WI38 (cell line): Measurements from ENCODE around the gene ZBTB7C.

ENCODE experiments used
- H3K4me3 ChIP-seq: 2 replicates; pipeline ENCODE4 v1.5.1; 2011; ENCODE audit warnings: low read depth, mild to moderate bottlenecking, control low read depth, low read length
- TF ChIP-seq, protein P1 (sequence below): IDR thresholded peaks from 2 replicates; pipeline ENCODE4 v1.5.1; 2012; ENCODE audit warnings: low read depth, mild to moderate bottlenecking, control low read depth, low read length

Gene ZBTB7C

DNA sequence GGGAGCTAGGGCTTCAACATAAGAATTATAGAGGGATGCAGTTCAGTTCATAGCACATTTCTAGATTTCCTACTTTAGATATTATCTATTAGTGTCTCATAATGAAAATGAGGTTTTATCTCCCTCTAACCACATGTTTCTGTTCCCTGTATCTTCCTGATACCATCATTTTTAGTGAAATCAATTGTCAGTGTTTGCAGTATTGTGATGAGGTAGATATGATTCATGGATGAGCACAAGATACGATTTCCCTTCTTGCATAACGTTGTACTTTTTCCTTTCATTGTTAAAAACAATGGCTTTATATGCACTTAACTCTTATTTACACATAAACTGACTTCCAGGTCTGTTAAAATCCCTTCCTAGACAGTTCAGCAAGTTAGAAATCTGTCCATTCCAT lies 211.4 kb downstream of the ZBTB7C start:
- no peak overlapping the region for H3K4me3 ChIP-seq
- TF ChIP-seq, protein P1, sequence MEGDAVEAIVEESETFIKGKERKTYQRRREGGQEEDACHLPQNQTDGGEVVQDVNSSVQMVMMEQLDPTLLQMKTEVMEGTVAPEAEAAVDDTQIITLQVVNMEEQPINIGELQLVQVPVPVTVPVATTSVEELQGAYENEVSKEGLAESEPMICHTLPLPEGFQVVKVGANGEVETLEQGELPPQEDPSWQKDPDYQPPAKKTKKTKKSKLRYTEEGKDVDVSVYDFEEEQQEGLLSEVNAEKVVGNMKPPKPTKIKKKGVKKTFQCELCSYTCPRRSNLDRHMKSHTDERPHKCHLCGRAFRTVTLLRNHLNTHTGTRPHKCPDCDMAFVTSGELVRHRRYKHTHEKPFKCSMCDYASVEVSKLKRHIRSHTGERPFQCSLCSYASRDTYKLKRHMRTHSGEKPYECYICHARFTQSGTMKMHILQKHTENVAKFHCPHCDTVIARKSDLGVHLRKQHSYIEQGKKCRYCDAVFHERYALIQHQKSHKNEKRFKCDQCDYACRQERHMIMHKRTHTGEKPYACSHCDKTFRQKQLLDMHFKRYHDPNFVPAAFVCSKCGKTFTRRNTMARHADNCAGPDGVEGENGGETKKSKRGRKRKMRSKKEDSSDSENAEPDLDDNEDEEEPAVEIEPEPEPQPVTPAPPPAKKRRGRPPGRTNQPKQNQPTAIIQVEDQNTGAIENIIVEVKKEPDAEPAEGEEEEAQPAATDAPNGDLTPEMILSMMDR = no peak

DNA sequence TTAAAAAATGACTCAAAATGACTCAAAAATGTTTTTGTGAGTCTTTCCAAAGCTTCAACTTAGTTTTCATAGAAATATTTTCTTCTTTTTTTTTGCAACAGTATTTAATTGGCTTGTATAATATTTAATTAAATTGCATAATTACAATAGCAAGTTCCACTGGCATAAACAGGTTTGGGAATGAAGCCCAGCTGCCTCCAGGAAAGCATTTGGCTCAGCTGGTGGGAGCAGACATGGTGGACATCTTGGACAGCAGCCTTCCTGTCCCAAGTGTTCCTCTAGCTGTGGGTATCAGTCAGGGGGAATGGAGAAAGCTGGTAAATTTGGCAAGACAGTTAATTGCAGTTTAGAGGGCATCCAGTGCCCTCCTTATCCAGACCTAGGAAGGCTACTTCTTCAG lies 213.4 kb downstream of the ZBTB7C start:
- TF ChIP-seq, protein P1 = no peak
- no peak overlapping the region for H3K4me3 ChIP-seq

DNA sequence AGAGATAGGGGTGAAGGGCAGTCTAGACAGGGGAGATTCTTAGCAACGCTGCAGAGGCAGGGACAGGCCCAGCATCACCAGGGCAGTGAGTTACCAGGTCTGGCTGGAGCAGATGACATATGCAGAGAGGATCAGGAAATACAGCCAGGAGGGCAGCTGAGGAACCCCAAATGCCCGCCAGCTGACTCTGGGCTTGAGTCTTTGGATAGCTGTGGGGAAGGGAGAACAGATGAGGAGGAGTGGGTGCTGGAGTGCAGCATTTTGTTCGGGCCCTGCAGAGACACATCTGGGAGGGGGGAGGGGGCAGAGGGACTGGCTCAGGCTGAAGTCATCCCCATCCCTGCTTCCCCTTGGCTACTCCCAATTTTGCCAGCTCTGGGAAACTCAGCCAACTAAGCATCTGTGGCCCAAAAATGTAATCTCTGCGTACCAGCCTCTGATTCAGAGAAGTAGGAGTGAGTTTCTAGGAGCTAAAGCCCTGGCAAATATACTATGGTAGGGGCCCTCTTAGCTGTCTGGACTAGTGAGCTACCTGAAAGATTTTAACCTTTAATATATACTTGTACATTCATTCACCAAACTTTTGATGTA lies 214.5 kb downstream of the ZBTB7C start:
- TF ChIP-seq, protein P1 = no peak
- H3K4me3 ChIP-seq = no peak overlapping the region

DNA sequence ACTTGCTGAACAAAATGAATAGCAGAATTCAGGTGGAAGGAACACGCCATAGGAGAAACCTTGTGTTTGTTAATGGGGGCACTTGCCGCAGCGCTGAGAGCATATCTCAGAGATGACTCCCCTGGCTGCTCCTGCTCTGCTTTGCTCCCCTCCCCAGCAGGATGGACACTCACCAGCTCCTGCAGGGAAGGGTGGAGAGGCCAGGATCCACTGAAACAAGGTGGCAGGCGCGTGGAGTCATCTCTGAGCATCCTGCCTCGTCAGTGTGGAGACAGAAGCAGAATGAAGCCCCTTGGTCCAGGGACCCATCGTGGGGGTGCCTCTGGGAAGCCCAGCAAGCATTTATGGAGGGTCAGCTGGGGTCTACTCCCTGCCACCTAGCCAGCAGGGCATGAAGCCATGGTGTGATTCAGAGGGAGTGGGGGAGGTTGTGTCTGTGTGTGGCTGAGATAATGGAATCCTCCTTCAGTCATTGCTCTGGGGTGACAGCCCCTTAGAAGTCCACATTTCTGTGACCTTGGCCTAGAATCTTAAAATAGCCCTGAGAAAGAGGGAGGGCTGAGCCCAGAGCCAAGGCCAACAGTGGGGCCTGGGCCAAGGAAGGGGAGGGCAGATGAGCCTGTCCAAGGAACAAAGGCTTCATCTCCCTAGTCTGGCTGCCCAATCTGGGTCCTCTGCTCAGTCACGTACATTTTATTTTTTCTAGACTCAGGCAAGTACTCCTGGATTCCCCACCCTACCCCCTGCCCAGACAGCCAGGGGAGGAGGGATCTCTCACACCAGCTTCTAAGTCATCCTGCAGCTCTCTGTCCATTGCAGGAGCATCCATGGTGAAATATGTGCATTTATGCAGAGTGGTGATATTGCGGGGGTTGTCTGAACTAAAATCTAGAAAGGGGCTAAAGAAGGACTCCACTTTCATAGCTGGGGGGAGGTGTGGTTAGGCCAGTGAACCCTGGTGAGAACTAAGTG lies 215.4 kb downstream of the ZBTB7C start:
- H3K4me3 ChIP-seq = no peak overlapping the region
- TF ChIP-seq, protein P1 = no peak

DNA sequence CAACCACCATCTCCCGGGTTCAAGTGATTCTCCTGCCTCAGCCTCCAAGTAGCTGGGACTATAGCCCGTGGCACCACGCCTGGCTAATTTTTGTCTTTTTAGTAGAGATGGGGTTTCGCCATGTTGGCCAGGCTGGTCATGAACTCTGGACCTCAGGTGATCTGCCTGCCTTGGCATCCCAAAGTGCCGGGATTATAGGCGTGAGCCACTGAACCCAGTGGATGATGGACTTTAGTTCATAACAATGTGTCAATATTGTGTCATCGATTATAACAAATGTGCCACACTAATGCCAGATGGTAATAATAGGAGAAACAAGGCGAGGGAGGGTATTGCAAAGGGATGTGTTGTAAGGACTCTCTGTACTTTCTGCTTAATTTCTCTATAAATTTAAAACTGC lies 216.6 kb downstream of the ZBTB7C start:
- H3K4me3 ChIP-seq = no peak overlapping the region
- TF ChIP-seq, protein P1 = no peak

DNA sequence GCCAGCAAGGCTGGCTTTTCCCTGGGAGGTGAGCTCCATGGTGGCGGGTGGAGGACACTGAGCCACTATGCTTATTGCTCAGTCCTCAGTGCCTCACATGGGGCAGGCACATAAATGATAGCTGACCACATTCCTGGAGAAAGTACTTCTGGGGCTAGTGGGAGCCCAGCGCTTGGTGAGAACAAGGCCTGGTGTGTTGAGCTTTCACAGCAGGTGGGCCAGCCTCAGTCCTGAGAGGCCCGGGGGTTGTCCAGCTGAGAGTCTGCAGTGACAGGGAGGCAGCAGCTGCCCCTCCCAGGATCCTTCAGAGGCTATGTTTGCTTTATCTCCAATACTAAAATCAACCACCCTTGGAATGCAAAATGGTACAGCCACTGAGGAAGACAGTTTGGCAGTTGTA lies 217.7 kb downstream of the ZBTB7C start:
- TF ChIP-seq, protein P1 = no peak
- H3K4me3 ChIP-seq = no peak overlapping the region

DNA sequence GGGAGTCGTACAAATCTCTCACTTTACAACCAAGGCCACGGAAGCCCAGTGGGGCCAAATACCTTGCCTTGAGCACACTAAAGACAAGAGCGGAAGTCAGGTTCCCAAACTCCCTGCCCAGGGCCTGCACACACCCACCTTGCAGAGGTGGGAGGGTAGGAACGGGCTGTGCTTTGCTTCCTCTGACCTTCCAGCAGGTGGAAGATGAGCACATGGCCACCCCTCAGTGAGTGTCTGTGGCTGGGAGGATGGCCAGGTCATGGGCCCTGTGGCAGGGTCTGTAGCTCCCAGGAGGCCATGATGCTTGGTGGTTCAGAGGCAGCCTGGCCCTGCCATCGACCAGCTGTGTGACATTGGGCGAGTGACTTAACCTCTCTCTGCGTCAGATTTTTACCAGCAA lies 218.2 kb downstream of the ZBTB7C start:
- TF ChIP-seq, protein P1 = no peak
- H3K4me3 ChIP-seq = no peak overlapping the region
